Spleen (tissue), 11 donors: ENCODE data around the gene CDHR2. TPM values are rescaled to one million over a fixed set of nuclear protein-coding genes. Genes with fewer than 3 reads are reported as not detected.

Experiments
- DNase-seq: peaks from one replicate; pipeline ENCODE4 v3.0.0-alpha.2; 2020
- H3K27ac ChIP-seq, 8 donors: fragments of 200-600 bp; sonication (generic) in 7 of 8; 1 replicate in 4 of 8; 2 replicates in 4 of 8; pipeline versions ENCODE4 v1.5.0 to v1.8.0; 2016 to 2021; ENCODE audit warnings: inconsistent platforms in 4 of 8, mild to moderate bottlenecking in 4 of 8, moderate library complexity in 1 of 8
- H3K27me3 ChIP-seq, 7 donors: fragments of 200-600 bp; sonication (generic) in 6 of 7; replicated peaks in 1 of 7; 1 replicate in 4 of 7; 2 replicates in 3 of 7; pipeline versions ENCODE4 v1.5.0 to v1.8.0; 2016 to 2021; ENCODE audit warnings: inconsistent platforms in 3 of 7, mild to moderate bottlenecking in 1 of 7
- H3K36me3 ChIP-seq, 6 donors: fragments of 200-600 bp; sonication (generic) in 5 of 6; 1 replicate in 4 of 6; 2 replicates in 2 of 6; pipeline versions ENCODE4 v1.5.0 to v1.8.0; 2016 to 2021; ENCODE audit warnings: inconsistent platforms in 2 of 6
- H3K4me1 ChIP-seq, 6 donors: fragments of 200-600 bp; sonication (generic) in 5 of 6; 1 replicate in 3 of 6; 2 replicates in 3 of 6; pipeline versions ENCODE4 v1.5.0 to v1.8.0; 2016 to 2021; ENCODE audit warnings: inconsistent platforms in 3 of 6
- H3K4me3 ChIP-seq, 8 donors: fragments of 200-600 bp; sonication (generic) in 7 of 8; 1 replicate in 4 of 8; 2 replicates in 4 of 8; pipeline versions ENCODE4 v1.5.0 to v1.8.0; 2016 to 2021; ENCODE audit warnings: inconsistent platforms in 4 of 8, mild to moderate bottlenecking in 4 of 8, moderate library complexity in 2 of 8
- H3K9me3 ChIP-seq, 8 donors: fragments of 200-600 bp; sonication (generic) in 7 of 8; 1 replicate in 4 of 8; 2 replicates in 4 of 8; pipeline versions ENCODE4 v1.5.0 to v1.8.0; 2016 to 2021; ENCODE audit warnings: inconsistent platforms in 4 of 8
- POLR2A ChIP-seq, 3 donors: fragments of 450-650 bp; IDR thresholded peaks; one replicate each; pipeline ENCODE4 v1.5.1; 2017; ENCODE audit warnings: antibody characterized with exemption in 3 of 3, mild to moderate bottlenecking in 1 of 3
- POLR2AphosphoS5 ChIP-seq, 3 donors: sonication (generic); formaldehyde crosslinking; IDR thresholded peaks; one replicate each; pipeline ENCODE4 v1.5.1; 2017; ENCODE audit warnings: antibody characterized with exemption in 3 of 3
- WGBS, 5 donors: extraction: QIAGEN DNeasy Blood & Tissue Kit in 3 of 5; methylation state at CpG; one replicate each; pipeline versions ENCODE4 v1.1.5 to v1.1.7; 2013 to 2018; 5-methylcytosine and 5-hydroxymethylcytosine counted together
- intact Hi-C: fragments of 100-400 bp; cut with DNase I; formaldehyde crosslinking; loops from one replicate; pipeline ENCODE4 v1.15.0; 2023; ENCODE audit warnings: low total_unique reads
- polyA plus RNA-seq, 3 donors: library from polyadenylated mRNA; stranded (reverse); fragments of 200-250 nt; gene quantifications; one replicate each; pipeline ENCODE4 v1.2.1, GENCODE V29; 2013
- total RNA-seq, 7 donors: library from RNA; depleted of rRNA in 3 of 7; stranded (reverse); fragments of >200 nt in 3 of 7; fragmentation: NEBNext Ultra II Directional in 4 of 7; extraction: Animal tissue kit (Norgen Biotek cat#: 25700) in 4 of 7; gene quantifications; one replicate each; pipeline versions ENCODE4 v1.1.0 to v1.2.1, GENCODE V29; 2016 to 2021
- TF ChIP-seq, protein P1 (sequence below), 11 experiments: fragments of 200-600 bp in 7 of 11; fragments of 450-650 bp in 4 of 11; sonication (generic) in 4 of 11; IDR thresholded peaks in 8 of 11; conservative IDR thresholded peaks in 3 of 11; 1 replicate in 7 of 11; 2 replicates in 4 of 11; pipeline versions ENCODE4 v1.4.0 to v1.8.0; 2016 to 2021; ENCODE audit warnings: antibody characterized with exemption in 11 of 11, inconsistent platforms in 4 of 11, mild to moderate bottlenecking in 1 of 11
- donor health status: healthy with polysubstance abuse.
- donor health status: DM: no; HTN: no; CAD: no; lungs with moderate emphysema.
- donor health status: DM: no; HTN: no; CAD: no.
- donor health status: Bipolar disorder and iron deficiency.
- donor health status: healthy.
- donor health status: DM: no; HTN: no; CAD: no.
- donor health status: DM: yes; HTN: yes; CAD: no.

Gene CDHR2
- total and polyA plus RNA-seq, 10 donors = 0.02 to 1.4 (median 0.33) TPM; not detected in 2

DNA sequence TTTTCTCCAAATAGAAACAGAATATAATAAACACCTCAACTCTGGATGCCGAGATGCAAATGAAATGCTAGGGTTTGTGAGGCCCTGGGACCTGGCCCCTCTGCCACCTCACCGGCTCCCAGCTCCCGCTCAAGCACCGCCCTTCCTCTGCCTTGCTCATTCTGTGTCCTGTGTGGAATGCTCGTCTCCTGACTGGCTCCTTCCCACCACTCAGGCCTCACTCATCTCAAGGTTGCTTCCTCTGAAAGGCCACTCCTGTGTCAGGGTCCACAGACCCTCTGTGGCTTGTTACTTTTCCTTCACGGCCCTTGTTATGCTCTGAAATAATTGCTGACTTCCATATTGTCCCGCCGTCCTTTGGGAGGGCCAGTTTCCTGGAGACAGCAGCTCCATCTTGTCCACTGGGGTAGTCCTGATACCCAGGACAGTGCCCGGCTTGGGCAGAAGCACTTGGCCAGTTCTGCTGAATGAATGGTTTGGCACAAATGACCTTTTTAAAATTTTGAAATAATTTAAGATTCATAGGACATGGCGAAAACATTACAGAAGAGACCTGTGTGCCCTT is 27.4 kb upstream of the CDHR2 start:
- no peak for TF ChIP-seq POLR2A (IDR thresholded peaks at IDR 0.05)
- no peak for TF ChIP-seq POLR2AphosphoS5 (IDR thresholded peaks at IDR 0.05)
- TF ChIP-seq, protein P1, sequence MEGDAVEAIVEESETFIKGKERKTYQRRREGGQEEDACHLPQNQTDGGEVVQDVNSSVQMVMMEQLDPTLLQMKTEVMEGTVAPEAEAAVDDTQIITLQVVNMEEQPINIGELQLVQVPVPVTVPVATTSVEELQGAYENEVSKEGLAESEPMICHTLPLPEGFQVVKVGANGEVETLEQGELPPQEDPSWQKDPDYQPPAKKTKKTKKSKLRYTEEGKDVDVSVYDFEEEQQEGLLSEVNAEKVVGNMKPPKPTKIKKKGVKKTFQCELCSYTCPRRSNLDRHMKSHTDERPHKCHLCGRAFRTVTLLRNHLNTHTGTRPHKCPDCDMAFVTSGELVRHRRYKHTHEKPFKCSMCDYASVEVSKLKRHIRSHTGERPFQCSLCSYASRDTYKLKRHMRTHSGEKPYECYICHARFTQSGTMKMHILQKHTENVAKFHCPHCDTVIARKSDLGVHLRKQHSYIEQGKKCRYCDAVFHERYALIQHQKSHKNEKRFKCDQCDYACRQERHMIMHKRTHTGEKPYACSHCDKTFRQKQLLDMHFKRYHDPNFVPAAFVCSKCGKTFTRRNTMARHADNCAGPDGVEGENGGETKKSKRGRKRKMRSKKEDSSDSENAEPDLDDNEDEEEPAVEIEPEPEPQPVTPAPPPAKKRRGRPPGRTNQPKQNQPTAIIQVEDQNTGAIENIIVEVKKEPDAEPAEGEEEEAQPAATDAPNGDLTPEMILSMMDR (IDR thresholded peaks at IDR 0.05 in 8 of 11, conservative IDR thresholded peaks at IDR 0.05 in 3 of 11) = no peak
- peaks cover 0 to 18% (median 0%) of the 10 kb centered on the region in 6 donors for H3K36me3 ChIP-seq
- 64 to 82% (median 69%) methylated on average over 10 of the region's 10 CpGs for WGBS, 5 donors
- no peak overlapping the region for H3K27ac ChIP-seq
- DNase-seq = no peak
- intact Hi-C loops = no loop called here
- no peaks in the 10 kb centered on the region for H3K9me3 ChIP-seq
- no peaks in the 10 kb centered on the region for H3K27me3 ChIP-seq
- H3K4me3 ChIP-seq = no peak overlapping the region
- peaks cover 0 to 20% (median 0%) of the 10 kb centered on the region in 6 donors for H3K4me1 ChIP-seq

DNA sequence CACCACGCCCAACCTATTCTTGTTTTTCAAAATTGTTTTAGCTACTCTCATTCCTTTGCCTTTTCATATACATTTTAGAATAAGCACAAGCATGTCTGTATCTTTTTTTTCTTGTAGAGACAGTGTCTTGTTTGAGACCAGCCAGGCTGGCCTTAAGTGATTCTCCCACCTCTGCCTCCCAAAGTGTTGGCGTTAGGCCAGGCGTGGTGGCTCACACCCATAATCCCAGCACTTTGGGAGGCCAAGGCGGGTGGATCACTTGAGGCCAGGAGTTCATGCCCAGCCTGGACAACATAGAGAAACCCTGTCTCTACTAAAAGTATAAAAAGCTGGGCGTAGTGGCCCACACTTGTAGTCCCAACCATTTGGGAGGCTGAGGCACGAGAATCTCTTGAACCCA is 25.0 kb upstream of the CDHR2 start:
- Histone ChIP-seq H3K36me3 (peaks cover 0 to 41% (median 22%) of the 10 kb centered on the region in 6 donors), H3K9me3 (no peaks in the 10 kb centered on the region), H3K4me3 (no peak overlapping the region), H3K27me3 (no peaks in the 10 kb centered on the region), H3K27ac (no peak overlapping the region), H3K4me1 (peaks cover under 1 to 31% (median 8%) of the 10 kb centered on the region in 6 donors)
- DNase-seq = no peak
- WGBS, 5 donors = 94 to 99% (median 96%) methylated on average over 5 to 6 of the region's 6 CpGs
- TF ChIP-seq, protein P1 (IDR thresholded peaks at IDR 0.05 in 8 of 11, conservative IDR thresholded peaks at IDR 0.05 in 3 of 11) = no peak
- TF ChIP-seq POLR2AphosphoS5 (IDR thresholded peaks at IDR 0.05) (no peak), POLR2A (IDR thresholded peaks at IDR 0.05) (no peak)
- intact Hi-C loops = no loop called here

DNA sequence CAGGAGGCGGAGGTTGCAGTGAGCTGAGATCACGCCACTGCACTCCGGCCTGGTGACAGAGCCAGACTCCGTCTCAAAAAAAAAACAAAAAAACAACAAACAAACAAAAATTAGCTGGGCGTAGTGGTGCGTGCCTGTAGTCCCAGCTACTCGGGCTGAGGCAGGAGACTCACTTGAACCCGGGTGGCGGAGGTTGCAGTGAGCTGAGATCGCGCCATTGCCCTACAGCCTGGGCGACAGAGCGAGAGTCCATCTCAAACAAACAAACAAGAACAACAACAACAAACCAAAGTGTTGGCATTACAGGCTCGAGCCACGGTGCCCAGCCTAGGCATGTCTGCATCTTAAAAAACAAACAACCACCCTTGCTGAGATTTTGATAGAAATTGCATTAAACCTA is 24.2 kb upstream of the CDHR2 start:
- WGBS, 5 donors = 88 to 94% (median 92%) methylated on average over 15 of the region's 15 CpGs
- H3K27me3 ChIP-seq = no peaks in the 10 kb centered on the region
- H3K4me3 ChIP-seq = no peak overlapping the region
- intact Hi-C loops = no loop called here
- H3K4me1 ChIP-seq = peaks cover 7 to 40% (median 16%) of the 10 kb centered on the region in 6 donors
- no peak for DNase-seq
- TF ChIP-seq POLR2A (IDR thresholded peaks at IDR 0.05) (no peak), POLR2AphosphoS5 (IDR thresholded peaks at IDR 0.05) (peak; percentile 42 to 70 (median 46))
- TF ChIP-seq, protein P1 (IDR thresholded peaks at IDR 0.05 in 8 of 11, conservative IDR thresholded peaks at IDR 0.05 in 3 of 11) = no peak
- H3K36me3 ChIP-seq = peaks cover 0 to 50% (median 27%) of the 10 kb centered on the region in 6 donors
- no peak overlapping the region for H3K27ac ChIP-seq
- no peaks in the 10 kb centered on the region for H3K9me3 ChIP-seq

DNA sequence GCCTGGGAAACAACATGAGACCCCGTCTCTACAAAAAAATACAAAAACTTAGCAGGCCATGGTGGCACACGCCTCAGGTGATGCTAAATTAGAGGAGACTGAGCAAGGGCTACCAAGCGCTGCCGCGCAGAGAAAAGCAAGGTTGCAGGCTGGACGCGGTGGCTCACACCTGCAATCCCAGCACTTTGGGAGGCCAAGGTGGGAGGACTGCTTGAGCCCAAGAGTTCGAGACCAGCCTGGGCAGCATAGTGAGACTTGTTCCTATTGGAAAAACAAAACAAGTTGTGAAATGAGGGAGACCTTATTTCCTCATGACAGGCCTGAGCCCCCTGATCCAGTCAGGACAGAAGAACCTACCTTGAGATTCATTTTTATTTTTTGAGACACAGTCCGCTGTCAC is 23.5 kb upstream of the CDHR2 start:
- H3K4me1 ChIP-seq = peaks cover 12 to 47% (median 23%) of the 10 kb centered on the region in 6 donors
- no peak overlapping the region for H3K4me3 ChIP-seq
- 92 to 97% (median 96%) methylated on average over 9 of the region's 9 CpGs for WGBS, 5 donors
- H3K27ac ChIP-seq = no peak overlapping the region
- H3K27me3 ChIP-seq = no peaks in the 10 kb centered on the region
- TF ChIP-seq, protein P1 (IDR thresholded peaks at IDR 0.05 in 8 of 11, conservative IDR thresholded peaks at IDR 0.05 in 3 of 11) = no peak
- TF ChIP-seq POLR2AphosphoS5 (IDR thresholded peaks at IDR 0.05) = peak; percentile 24 to 62 (median 48)
- H3K36me3 ChIP-seq = peaks cover 0 to 57% (median 31%) of the 10 kb centered on the region in 6 donors
- no peak for DNase-seq
- H3K9me3 ChIP-seq = no peaks in the 10 kb centered on the region
- intact Hi-C loops = no loop called here
